SH-SY5Y (cell line): ENCODE data around the gene EPS8L3.

Experiments used
- GATA2 ChIP-seq: IDR thresholded peaks from 2 replicates; pipeline ENCODE4 v1.6.1; 2011; ENCODE audit warnings: mild to moderate bottlenecking, low read depth, low read length
- GATA3 ChIP-seq: IDR thresholded peaks from 2 replicates; pipeline ENCODE4 v1.6.1; 2011; ENCODE audit warnings: low read depth, mild to moderate bottlenecking, low read length, moderate library complexity

- TF ChIP-seq GATA3 (no peak), GATA2 (no peak)
Measured at GRCh38 chr1:109790329-109790728, 26.6 kb upstream of the EPS8L3 start.
